Right lung (tissue), 5 donors: ENCODE measurements around the gene EMILIN3. TPM values are rescaled to one million over a fixed set of nuclear protein-coding genes. Genes with fewer than 3 reads are reported as not detected.
"Not testable (repeated sequence)": the region's sequence is repeated elsewhere in the genome, so short reads cannot be mapped to it uniquely, and the experiment has no call there.

Experiments used
- DNase-seq, 2 donors: peaks; one replicate each; pipeline ENCODE4 v3.0.0-alpha.2; 2013
- polyA plus RNA-seq, 5 donors: library from polyadenylated mRNA; unstranded; fragments of 120-200 nt; gene quantifications; one replicate each; pipeline versions ENCODE4 v1.2.1 to v1.2.3, GENCODE V29; 2013; ENCODE audit warnings: inconsistent platforms in 1 of 5, low replicate concordance in 1 of 5; ENCODE audit not compliant: insufficient read length in 5 of 5, insufficient read depth in 1 of 5

EMILIN3 gene
- polyA plus RNA-seq, 5 donors: 1.7 to 4.1 (median 2.0) TPM

DNA sequence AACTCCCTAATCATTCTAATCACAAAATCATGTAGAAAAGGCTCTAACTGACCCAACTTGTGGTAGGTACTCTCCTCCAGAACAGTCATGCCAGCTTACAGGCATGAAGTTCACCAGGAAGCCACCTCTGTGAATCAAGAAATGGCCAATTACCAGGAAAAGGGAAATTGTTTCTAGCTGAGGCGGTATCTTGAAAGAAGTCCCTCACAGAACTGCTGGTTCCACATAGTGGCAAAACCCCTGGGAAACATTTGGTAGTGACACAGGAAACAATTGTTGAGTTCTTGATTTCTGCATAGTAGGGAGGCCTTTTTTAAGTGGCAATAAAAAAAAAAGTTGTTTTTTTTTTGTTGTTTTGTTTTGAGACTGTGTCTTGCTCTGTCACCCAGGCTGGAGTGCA, 45.6 kb downstream of the EMILIN3 start:
- no peak for DNase-seq

DNA sequence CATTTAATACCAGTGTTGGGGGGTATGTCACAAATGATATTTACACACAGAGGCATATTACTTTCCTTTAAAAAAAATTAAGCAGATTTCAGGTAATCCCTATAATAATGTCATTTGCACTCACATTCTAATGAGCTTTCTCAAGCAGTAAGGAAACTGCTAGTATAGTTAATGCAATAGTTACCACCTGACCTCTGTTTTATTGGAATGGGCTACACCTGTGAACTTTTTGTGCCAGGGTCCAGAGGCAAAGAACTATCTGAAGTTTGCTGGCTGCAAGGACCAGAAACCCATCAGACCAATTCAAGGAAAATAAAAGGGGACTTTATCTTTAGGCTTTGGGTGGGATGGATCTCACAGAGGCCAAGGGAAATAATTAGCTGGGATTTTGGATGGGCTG, 46.2 kb downstream of the EMILIN3 start:
- DNase-seq: no peak

DNA sequence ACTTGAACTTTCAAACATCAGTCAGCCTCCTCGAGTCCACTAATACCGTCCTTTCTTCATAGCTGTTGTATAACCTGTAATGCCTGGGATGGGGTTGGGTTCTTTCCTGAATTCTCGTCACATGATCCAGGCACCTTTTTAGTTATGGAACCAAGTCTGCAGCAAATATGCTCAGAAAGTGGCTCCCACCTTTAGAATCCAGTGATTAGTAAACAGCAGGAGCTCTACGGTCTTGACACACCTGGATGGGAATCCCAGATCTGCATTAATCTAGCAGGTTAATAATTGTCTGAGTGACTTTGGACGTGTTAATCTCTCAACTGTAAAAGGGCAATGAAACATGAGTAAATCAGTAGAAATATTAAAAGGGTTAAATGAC, 48.4 kb downstream of the EMILIN3 start:
- no peak for DNase-seq

DNA sequence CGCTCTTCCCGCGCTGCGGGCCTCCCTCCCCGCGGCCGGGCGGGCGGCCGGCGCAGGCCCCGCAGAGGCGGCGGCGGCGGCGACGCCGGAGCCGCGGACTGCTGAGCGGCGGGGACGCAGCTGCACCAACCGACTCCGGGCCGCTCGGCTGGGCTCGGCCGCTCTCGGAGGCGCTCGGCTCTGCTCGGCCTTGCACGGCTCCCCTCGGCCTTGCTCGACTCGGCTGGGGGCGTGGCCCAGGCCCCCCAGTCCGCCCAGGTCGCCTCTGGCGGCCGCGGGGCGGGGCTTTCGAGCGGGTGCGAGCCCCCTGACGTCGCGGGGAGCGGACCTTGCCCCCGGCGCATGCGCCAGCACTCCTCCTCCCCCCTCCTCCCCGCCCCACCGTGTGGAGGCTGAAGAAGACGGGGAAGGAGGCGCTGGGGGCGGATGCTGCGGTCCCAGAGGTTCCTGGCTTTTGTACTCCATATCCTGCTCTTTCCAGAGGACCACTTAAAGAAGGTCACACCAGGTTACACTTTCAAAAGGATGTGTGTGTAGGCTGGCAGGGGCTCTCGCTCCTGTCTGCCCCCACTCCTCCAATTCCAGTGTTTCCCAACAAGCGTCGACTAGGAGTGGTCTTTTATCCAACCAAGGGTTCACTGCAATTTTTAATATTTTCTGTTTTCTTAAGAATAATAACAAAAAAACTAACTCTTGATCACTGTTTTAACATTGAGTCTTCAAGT, 48.9 kb downstream of the EMILIN3 start, which contains the start of gene ZHX3:
Gene ZHX3 (minus strand): TSS at position 186 of the 725 bp plus-strand sequence. CDS start 112,815 bp downstream, outside the sequence.
- peak; percentile 97 to 98 for DNase-seq

- peak; percentile 42 to 56 for DNase-seq
Measured at GRCh38 chr20:41316602-41317545, 49.7 kb downstream of the EMILIN3 start.

DNA sequence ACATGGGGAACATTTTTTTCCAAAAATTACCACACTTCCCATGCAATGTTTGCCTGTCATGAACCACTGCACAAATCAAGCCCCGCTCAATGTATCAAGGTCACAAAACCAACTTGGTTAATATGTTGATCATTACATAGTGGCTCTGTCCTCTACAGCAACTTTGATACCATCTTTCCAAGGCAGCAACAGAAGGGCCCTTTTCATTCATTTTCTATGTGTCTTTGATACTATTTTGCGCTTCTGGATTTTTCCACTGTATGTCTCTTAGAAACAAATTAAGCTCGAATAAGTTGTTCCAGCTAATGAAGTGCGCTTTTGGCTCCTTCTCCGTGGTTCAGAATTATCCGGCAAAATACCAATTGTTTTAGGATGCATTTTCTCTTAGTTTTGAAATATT, 50.6 kb downstream of the EMILIN3 start:
- peak in 1 of 2 donors; percentile 61 for DNase-seq

DNA sequence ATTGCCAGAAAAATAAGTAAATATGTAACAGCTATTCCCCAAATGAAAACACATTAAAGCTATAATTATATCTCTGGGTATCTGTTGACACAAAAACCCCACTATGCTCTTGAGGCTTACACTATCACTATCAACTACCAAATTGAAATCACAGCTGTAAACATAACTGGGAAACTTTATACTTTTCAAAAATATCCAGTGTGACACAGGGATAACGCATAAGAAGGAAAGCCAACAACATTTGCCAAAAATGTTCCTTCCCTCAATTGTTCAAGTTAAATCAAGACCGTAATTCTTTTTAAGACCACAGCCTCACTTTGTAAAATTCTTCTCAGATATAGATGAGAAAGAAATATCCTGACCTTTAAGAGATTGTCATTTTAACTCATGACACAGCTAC, 52.2 kb downstream of the EMILIN3 start:
- DNase-seq: no peak

GRCh38 chr20:41312009-41312408, 54.6 kb downstream of the EMILIN3 start:
- not testable (repeated sequence) for DNase-seq

Other genes with a start within 250 kb of the EMILIN3 start
- gene PLCG1, start 229.3 kb downstream of the EMILIN3 start, polyA plus RNA-seq: 100 to 1,000 TPM; 156 to 226 (median 197) TPM
- gene ZHX3, start 49.1 kb downstream of the EMILIN3 start, polyA plus RNA-seq: 10 to 100 TPM in 3 of 5 donors, 1 to 10 TPM in 2; 8.5 to 11.0 (median 10.4) TPM
- 10 to 100 TPM in 4 of 5 donors, 1 to 10 TPM in 1; 9.1 to 16.8 (median 13.6) TPM for gene LPIN3, start 26.0 kb downstream of the EMILIN3 start, polyA plus RNA-seq